HUDEP-2 (cell line): ENCODE measurements around the gene SYDE1.
"Not testable (repeated sequence)": the region's sequence is repeated elsewhere in the genome, so short reads cannot be mapped to it uniquely, and the experiment has no call there.

ENCODE experiments used
- DNase-seq, 76 experiments: peaks; one replicate each; lab custom pipeline; 2025; ENCODE audit not compliant: unreplicated experiment in 76 of 76; lab: John Stamatoyannopoulos, UW

SYDE1 gene

GRCh38 chr19:15107061-15108010, at the start of gene SYDE1:
SYDE1 (plus strand) TSS chr19:15107401; CDS start chr19:15107434, 33 bp downstream.
- no peak for DNase-seq

GRCh38 chr19:15062036-15062435, 45.2 kb upstream of the SYDE1 start:
- DNase-seq: no peak

- DNase-seq: not testable (repeated sequence)
Observed at GRCh38 chr19:15070386-15070785, 36.8 kb upstream of the SYDE1 start.

GRCh38 chr19:15072930-15073647, 34.1 kb upstream of the SYDE1 start:
- DNase-seq: no peak

GRCh38 chr19:15074371-15074770, 32.8 kb upstream of the SYDE1 start:
- DNase-seq: no peak

GRCh38 chr19:15075806-15076205, 31.4 kb upstream of the SYDE1 start:
- no peak for DNase-seq

GRCh38 chr19:15080002-15080401, 27.2 kb upstream of the SYDE1 start:
- DNase-seq: peak in 3 of 76 experiments; percentile 6 to 31 (median 7)

- DNase-seq: no peak
Observed at GRCh38 chr19:15081911-15082310, 25.3 kb upstream of the SYDE1 start, which contains the start of gene OR1I1. OR1I1 (plus strand) TSS chr19:15082211; CDS start chr19:15087066, 4,855 bp downstream.

- DNase-seq: no peak
Observed at GRCh38 chr19:15087182-15087581, 20.0 kb upstream of the SYDE1 start.

- peak in 37 of 76 experiments; percentile 9 to 78 (median 43) for DNase-seq
Observed at GRCh38 chr19:15091918-15092753, 15.1 kb upstream of the SYDE1 start.

GRCh38 chr19:15093001-15093400, 14.2 kb upstream of the SYDE1 start:
- DNase-seq: no peak

- no peak for DNase-seq
Observed at GRCh38 chr19:15096223-15096622, 11.0 kb upstream of the SYDE1 start.

GRCh38 chr19:15097980-15098379, 9.2 kb upstream of the SYDE1 start:
- not testable (repeated sequence) for DNase-seq

- no peak for DNase-seq
Observed at GRCh38 chr19:15098460-15098859, 8.7 kb upstream of the SYDE1 start.

GRCh38 chr19:15099017-15099582, 8.1 kb upstream of the SYDE1 start:
- DNase-seq: no peak

GRCh38 chr19:15101479-15102082, 5.6 kb upstream of the SYDE1 start:
- DNase-seq: peak in 46 of 76 experiments; percentile 8 to 67 (median 34)

GRCh38 chr19:15104003-15104402, 3.2 kb upstream of the SYDE1 start:
- no peak for DNase-seq

- DNase-seq: no peak
Observed at GRCh38 chr19:15104411-15104810, 2.8 kb upstream of the SYDE1 start.

GRCh38 chr19:15105044-15105443, 2.2 kb upstream of the SYDE1 start:
- no peak for DNase-seq
